CD14-positive monocyte (primary cell): ENCODE results near the gene CDH23. TPM values are rescaled to one million over a fixed set of nuclear protein-coding genes. Genes with fewer than 3 reads are reported as not detected.

Experiments
- DNase-seq, 3 donors: peaks; one replicate each; pipeline ENCODE4 v3.0.0-alpha.2; 2011 to 2022
- H2AFZ ChIP-seq: 2 replicates; pipeline ENCODE4 v1.6.0; 2012; ENCODE audit warnings: mild to moderate bottlenecking, low read depth, low read length, inconsistent platforms; ENCODE audit not compliant: insufficient read depth, poor library complexity, severe bottlenecking
- H3K27ac ChIP-seq, 2 donors: 1 replicate in 1 of 2; 2 replicates in 1 of 2; pipeline ENCODE4 v1.5.1; 2012 to 2013; ENCODE audit warnings: low read length in 2 of 2, control low read depth in 1 of 2, inconsistent platforms in 1 of 2, low read depth in 1 of 2, mild to moderate bottlenecking in 1 of 2
- H3K27me3 ChIP-seq, 2 donors: one replicate each; pipeline versions ENCODE4 v1.6.0 to v1.6.1; 2011 to 2013; ENCODE audit warnings: low read length in 2 of 2; ENCODE audit not compliant: control insufficient read depth in 2 of 2, insufficient read depth in 2 of 2
- H3K36me3 ChIP-seq, 2 donors: replicated peaks in 1 of 2; 1 replicate in 1 of 2; 2 replicates in 1 of 2; pipeline versions ENCODE4 v1.5.1 to v1.6.1; 2012 to 2013; ENCODE audit warnings: low read length in 2 of 2, control low read depth in 1 of 2, inconsistent platforms in 1 of 2, mild to moderate bottlenecking in 1 of 2; ENCODE audit not compliant: insufficient read depth in 2 of 2, control insufficient read depth in 1 of 2
- H3K4me1 ChIP-seq, 2 donors: 1 replicate in 1 of 2; 2 replicates in 1 of 2; pipeline versions ENCODE4 v1.5.1 to v1.6.1; 2012 to 2013; ENCODE audit warnings: low read length in 2 of 2, control low read depth in 1 of 2, inconsistent platforms in 1 of 2, mild to moderate bottlenecking in 1 of 2, moderate library complexity in 1 of 2; ENCODE audit not compliant: insufficient read depth in 2 of 2, control insufficient read depth in 1 of 2
- H3K4me2 ChIP-seq: replicated peaks from 2 replicates; pipeline ENCODE3; 2012; ENCODE audit warnings: low read length, moderate library complexity, mild to moderate bottlenecking; ENCODE audit not compliant: poor library complexity, severe bottlenecking; ENCODE audit errors: extremely low read depth
- H3K4me3 ChIP-seq, 3 experiments: fragments of 200-600 bp in 1 of 3; sonication (generic) in 1 of 3; replicated peaks in 1 of 3; 1 replicate in 2 of 3; 2 replicates in 1 of 3; pipeline ENCODE4 v1.5.1; 2011 to 2013; ENCODE audit warnings: low read length in 3 of 3, mild to moderate bottlenecking in 3 of 3, control low read depth in 2 of 3, low read depth in 2 of 3, inconsistent platforms in 1 of 3, moderate library complexity in 1 of 3
- H3K79me2 ChIP-seq: 2 replicates; pipeline ENCODE4 v1.6.0; 2012; ENCODE audit warnings: mild to moderate bottlenecking, control low read depth, inconsistent platforms, low read length, moderate library complexity; ENCODE audit not compliant: insufficient read depth
- H3K9ac ChIP-seq: 2 replicates; pipeline ENCODE4 v1.6.0; 2017; ENCODE audit warnings: low read length, mild to moderate bottlenecking; ENCODE audit not compliant: insufficient read depth, poor library complexity, severe bottlenecking
- H3K9me3 ChIP-seq, 2 donors: replicated peaks in 1 of 2; 1 replicate in 1 of 2; 2 replicates in 1 of 2; pipeline versions ENCODE4 v1.5.1 to v1.6.1; 2012 to 2013; ENCODE audit warnings: low read length in 2 of 2, control low read depth in 1 of 2; ENCODE audit not compliant: control insufficient read depth in 1 of 2, insufficient read depth in 1 of 2
- H4K20me1 ChIP-seq: 2 replicates; pipeline ENCODE4 v1.6.0; 2012; ENCODE audit warnings: mild to moderate bottlenecking, low read length, control low read depth, moderate library complexity; ENCODE audit not compliant: insufficient read depth
- H3K27ac Mint-ChIP-seq, 7 donors: one replicate each; pipeline ENCODE4 v1.8.0; 2020; ENCODE audit warnings: mild to moderate bottlenecking in 7 of 7, mixed read lengths in 7 of 7, moderate library complexity in 6 of 7, inconsistent platforms in 2 of 7
- H3K27me3 Mint-ChIP-seq, 3 donors: one replicate each; pipeline ENCODE4 v1.8.0; 2021 to 2022; ENCODE audit warnings: low read depth in 3 of 3, mild to moderate bottlenecking in 3 of 3, mixed read lengths in 3 of 3, moderate library complexity in 3 of 3, inconsistent platforms in 1 of 3
- H3K36me3 Mint-ChIP-seq, 2 donors: one replicate each; pipeline ENCODE4 v1.8.0; 2020; ENCODE audit warnings: mixed read lengths in 2 of 2, inconsistent platforms in 1 of 2, mild to moderate bottlenecking in 1 of 2
- H3K4me1 Mint-ChIP-seq: one replicate; pipeline ENCODE4 v1.8.0; 2020; ENCODE audit warnings: mild to moderate bottlenecking, mixed read lengths
- H3K4me3 Mint-ChIP-seq, 2 donors: one replicate each; pipeline ENCODE4 v1.8.0; 2020; ENCODE audit warnings: mild to moderate bottlenecking in 2 of 2, mixed read lengths in 2 of 2, moderate library complexity in 1 of 2
- H3K9me3 Mint-ChIP-seq, 7 donors: one replicate each; pipeline ENCODE4 v1.8.0; 2020 to 2022; ENCODE audit warnings: mixed read lengths in 7 of 7, mild to moderate bottlenecking in 6 of 7, moderate library complexity in 6 of 7, inconsistent platforms in 2 of 7
- WGBS: methylation state at CpG from one replicate; pipeline ENCODE4 v1.1.5; 2013; ENCODE audit warnings: missing lambda C conversion rate; ENCODE audit not compliant: insufficient coverage; 5-methylcytosine and 5-hydroxymethylcytosine counted together
- intact Hi-C, 2 donors: fragments of 100-400 bp; cut with micrococcal nuclease; formaldehyde crosslinking; loops; one replicate each; pipeline versions ENCODE4 v1.15.0 to v1.15.1; 2023
- polyA plus RNA-seq, 3 donors: library from polyadenylated mRNA; depleted of rRNA in 1 of 3; unstranded in 2 of 3; stranded (reverse) in 1 of 3; fragments of 300-500 nt in 2 of 3; fragments of >200 nt in 1 of 3; fragmentation: Illumina TruSeq in 2 of 3; gene quantifications; 1 replicate in 2 of 3; 2 replicates in 1 of 3; pipeline ENCODE4 v1.2.3, GENCODE V29; 2012 to 2021
- TF ChIP-seq, protein P1 (sequence below): fragments of 200-600 bp; IDR thresholded peaks from one replicate; pipeline ENCODE4 v1.8.0; 2022; ENCODE audit warnings: antibody characterized with exemption, mild to moderate bottlenecking

Gene CDH23
- polyA plus RNA-seq, 3 donors = 8.2 to 36.2 (median 10.5) TPM

DNA sequence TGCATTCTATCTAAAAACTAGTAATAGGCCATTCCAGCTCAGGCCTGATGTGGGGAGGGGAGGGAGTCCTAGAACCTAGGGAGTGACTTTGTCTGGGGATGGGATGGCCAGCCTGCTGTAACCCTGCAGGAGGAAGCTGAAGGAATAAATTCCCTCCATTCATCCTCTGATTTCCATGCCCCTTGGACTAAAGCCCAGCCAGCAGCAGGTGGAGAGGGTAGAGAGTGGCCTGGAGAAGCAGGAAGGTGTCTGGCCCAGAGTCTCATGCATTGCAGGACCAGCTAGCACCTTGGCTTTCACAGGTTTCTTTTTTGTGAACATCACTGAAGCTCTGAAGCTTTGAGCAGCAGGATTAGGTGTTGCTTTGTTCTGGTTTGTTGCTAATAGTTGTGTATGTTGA is 32.8 kb upstream of the CDH23 start:
- Histone ChIP-seq H3K4me1 (peaks cover 80 to 83% of the 10 kb centered on the region in 2 donors), H2AFZ (no peak overlapping the region), H3K79me2 (no peaks in the 10 kb centered on the region), H4K20me1 (no peaks in the 10 kb centered on the region), H3K36me3 (peaks cover 18 to 20% of the 10 kb centered on the region in 2 donors), H3K9ac (no peak overlapping the region), H3K27ac (peak overlapping the region; percentile 82 to 86), H3K9me3 (no peaks in the 10 kb centered on the region), H3K27me3 (no peaks in the 10 kb centered on the region), H3K4me2 (peak overlapping the region; percentile 64), H3K4me3 (peak overlapping the region in 1 of 3 experiments; percentile 47)
- intact Hi-C loops = no loop called here
- TF ChIP-seq, protein P1, sequence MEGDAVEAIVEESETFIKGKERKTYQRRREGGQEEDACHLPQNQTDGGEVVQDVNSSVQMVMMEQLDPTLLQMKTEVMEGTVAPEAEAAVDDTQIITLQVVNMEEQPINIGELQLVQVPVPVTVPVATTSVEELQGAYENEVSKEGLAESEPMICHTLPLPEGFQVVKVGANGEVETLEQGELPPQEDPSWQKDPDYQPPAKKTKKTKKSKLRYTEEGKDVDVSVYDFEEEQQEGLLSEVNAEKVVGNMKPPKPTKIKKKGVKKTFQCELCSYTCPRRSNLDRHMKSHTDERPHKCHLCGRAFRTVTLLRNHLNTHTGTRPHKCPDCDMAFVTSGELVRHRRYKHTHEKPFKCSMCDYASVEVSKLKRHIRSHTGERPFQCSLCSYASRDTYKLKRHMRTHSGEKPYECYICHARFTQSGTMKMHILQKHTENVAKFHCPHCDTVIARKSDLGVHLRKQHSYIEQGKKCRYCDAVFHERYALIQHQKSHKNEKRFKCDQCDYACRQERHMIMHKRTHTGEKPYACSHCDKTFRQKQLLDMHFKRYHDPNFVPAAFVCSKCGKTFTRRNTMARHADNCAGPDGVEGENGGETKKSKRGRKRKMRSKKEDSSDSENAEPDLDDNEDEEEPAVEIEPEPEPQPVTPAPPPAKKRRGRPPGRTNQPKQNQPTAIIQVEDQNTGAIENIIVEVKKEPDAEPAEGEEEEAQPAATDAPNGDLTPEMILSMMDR = no peak
- peaks cover 0 to 4% (median 0%) of the 10 kb centered on the region in 7 donors for H3K9me3 Mint-ChIP-seq
- peak overlapping the region; percentile 89 to 98 (median 96) for H3K27ac Mint-ChIP-seq
- peaks cover 0 to 4% (median 1%) of the 10 kb centered on the region in 3 donors for H3K27me3 Mint-ChIP-seq
- peaks cover 20 to 33% of the 10 kb centered on the region in 2 donors for H3K36me3 Mint-ChIP-seq
- H3K4me1 Mint-ChIP-seq = peaks cover 77% of the 10 kb centered on the region
- H3K4me3 Mint-ChIP-seq = peak overlapping the region; percentile 20 to 71
- DNase-seq = no peak

DNA sequence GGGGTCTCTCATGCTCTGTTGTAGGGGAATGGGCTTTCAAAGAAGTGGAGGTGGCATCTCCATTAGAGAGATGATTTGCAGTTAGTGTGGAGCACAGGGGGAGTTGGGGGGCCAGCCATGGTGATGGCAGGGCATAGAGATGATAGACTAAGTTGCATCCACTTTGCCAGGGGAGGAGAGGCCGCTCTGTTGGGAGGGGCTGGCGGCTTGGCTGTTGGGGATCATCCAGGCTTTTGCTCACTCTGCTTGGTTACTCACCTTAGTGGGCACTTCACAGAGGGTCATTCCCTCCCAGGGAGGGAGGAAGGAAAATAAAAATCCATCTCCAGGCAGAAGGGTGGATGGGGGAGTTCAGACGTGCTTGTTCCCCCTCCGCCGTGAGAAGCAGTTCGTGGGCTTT is 31.4 kb upstream of the CDH23 start:
- peak overlapping the region; percentile 82 to 86 for H3K27ac ChIP-seq
- no peak overlapping the region for H2AFZ ChIP-seq
- H3K4me3 Mint-ChIP-seq = no peak overlapping the region
- H3K9ac ChIP-seq = no peak overlapping the region
- intact Hi-C loops = no loop called here
- no peaks in the 10 kb centered on the region for H3K27me3 ChIP-seq
- peaks cover 0 to 2% (median 0%) of the 10 kb centered on the region in 3 donors for H3K27me3 Mint-ChIP-seq
- no peaks in the 10 kb centered on the region for H4K20me1 ChIP-seq
- H3K79me2 ChIP-seq = no peaks in the 10 kb centered on the region
- peak overlapping the region; percentile 89 to 98 (median 96) for H3K27ac Mint-ChIP-seq
- H3K4me1 ChIP-seq = peaks cover 80 to 83% of the 10 kb centered on the region in 2 donors
- H3K9me3 Mint-ChIP-seq = peaks cover 0 to 4% (median 0%) of the 10 kb centered on the region in 7 donors
- DNase-seq = no peak
- TF ChIP-seq, protein P1 = no peak
- peak overlapping the region; percentile 16 for H3K4me2 ChIP-seq
- no peaks in the 10 kb centered on the region for H3K9me3 ChIP-seq
- H3K36me3 ChIP-seq = peaks cover 18 to 20% of the 10 kb centered on the region in 2 donors
- H3K4me1 Mint-ChIP-seq = peaks cover 74% of the 10 kb centered on the region
- H3K4me3 ChIP-seq = no peak overlapping the region
- H3K36me3 Mint-ChIP-seq = peaks cover 18 to 31% of the 10 kb centered on the region in 2 donors
- 94% methylated on average over 3 of the region's 6 CpGs for WGBS
